Loucy (cell line): ENCODE data around the gene ZDHHC11.
"Not testable (repeated sequence)": the region's sequence is repeated elsewhere in the genome, so short reads cannot be mapped to it uniquely, and the experiment has no call there.

Source experiments
- CTCF ChIP-seq: fragments of 200-600 bp; sonication (generic); conservative IDR thresholded peaks from 2 replicates; pipeline ENCODE4 v1.5.1; 2014; ENCODE audit warnings: mild to moderate bottlenecking, antibody characterized with exemption, low read length
- EZH2phosphoT487 ChIP-seq: fragments of 200-600 bp; IDR thresholded peaks from 2 replicates; pipeline ENCODE4 v1.6.1; 2018; ENCODE audit warnings: antibody characterized with exemption, mild to moderate bottlenecking, moderate library complexity, borderline replicate concordance

DNA sequence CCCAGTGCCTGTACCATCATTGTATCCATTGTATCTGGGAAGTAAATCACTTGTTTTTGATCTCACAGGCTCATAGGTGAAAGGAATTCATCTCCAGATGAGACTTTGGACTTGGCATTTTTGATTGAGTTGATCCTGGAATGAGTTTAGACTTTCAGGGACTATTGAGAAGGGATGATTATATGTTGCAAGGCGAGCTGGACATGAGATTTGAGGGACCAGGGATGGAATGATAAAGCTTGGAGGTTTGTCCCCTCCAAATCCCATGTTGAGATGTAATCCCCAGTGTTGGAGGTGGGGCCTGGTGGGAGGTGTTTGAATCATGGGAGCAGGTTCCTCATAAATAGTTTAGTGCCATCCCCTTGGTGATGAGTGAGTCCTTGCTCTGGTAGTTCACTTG, 55.8 kb downstream of the ZDHHC11 start:
- not testable (repeated sequence) for TF ChIP-seq EZH2phosphoT487, CTCF
